OCI-LY3 (cell line): Measurements from ENCODE around the gene KRTAP12-1.

Experiments
- H2AFZ ChIP-seq: fragments of 200-600, 300-600 bp; shearing (Covaris generic); 2 replicates; pipeline ENCODE4 v1.6.0; 2014; ENCODE audit warnings: antibody characterized with exemption, low read depth, low read length
- H3K27ac ChIP-seq: fragments of 200-600, 300-600 bp; sonication (generic); 2 replicates; pipeline ENCODE4 v1.5.1; 2014; ENCODE audit warnings: mild to moderate bottlenecking, low read length, moderate library complexity, mixed read lengths
- H3K27me3 ChIP-seq: fragments of 200-600, 300-600 bp; sonication (generic); 2 replicates; pipeline ENCODE4 v1.6.1; 2014; ENCODE audit warnings: low read depth, low read length, mixed read lengths
- H3K36me3 ChIP-seq: fragments of 200-600, 300-600 bp; sonication (generic); replicated peaks from 2 replicates; pipeline ENCODE3; 2014; ENCODE audit warnings: low read depth, low read length, mixed read lengths
- H3K4me1 ChIP-seq: fragments of 300-600, 200-600 bp; sonication (generic); 2 replicates; pipeline ENCODE4 v1.6.1; 2014; ENCODE audit warnings: low read length, mixed read lengths
- H3K4me2 ChIP-seq: fragments of 200-600, 300-600 bp; sonication (generic); 2 replicates; pipeline ENCODE4 v1.6.1; 2014; ENCODE audit warnings: low read length, mixed read lengths
- H3K4me3 ChIP-seq: fragments of 300-600, 200-600 bp; sonication (generic); 2 replicates; pipeline ENCODE4 v1.5.1; 2014; ENCODE audit warnings: antibody characterized with exemption, mild to moderate bottlenecking, low read length, moderate library complexity
- H3K79me2 ChIP-seq: fragments of 300-600, 200-600 bp; shearing (Covaris generic); 2 replicates; pipeline ENCODE4 v1.6.1; 2014; ENCODE audit warnings: mild to moderate bottlenecking, low read length, mixed read lengths
- H3K9ac ChIP-seq: fragments of 300-600, 200-600 bp; shearing (Covaris generic); 2 replicates; pipeline ENCODE4 v1.6.0; 2014; ENCODE audit warnings: mild to moderate bottlenecking, low read length, moderate library complexity
- H3K9me3 ChIP-seq: fragments of 200-600, 300-600 bp; shearing (Covaris generic); 2 replicates; pipeline ENCODE4 v1.6.1; 2014; ENCODE audit warnings: low read length, mixed read lengths; ENCODE audit not compliant: insufficient read depth
- H4K20me1 ChIP-seq: fragments of 200-600, 300-600 bp; sonication (generic); 2 replicates; pipeline ENCODE4 v1.6.1; 2016; ENCODE audit warnings: low read length, mixed read lengths; ENCODE audit not compliant: insufficient read depth
- EZH2phosphoT487 ChIP-seq: fragments of 200-600 bp; shearing (Covaris generic); IDR thresholded peaks from 2 replicates; pipeline ENCODE4 v1.6.1; 2018; ENCODE audit warnings: antibody characterized with exemption, mixed run types, low read depth
- TF ChIP-seq, protein P1 (sequence below): fragments of 200-600, 300-600 bp; sonication (generic); IDR thresholded peaks from 2 replicates; pipeline ENCODE4 v1.5.1; 2014; ENCODE audit warnings: antibody characterized with exemption, low read length, low read depth

The KRTAP12-1 gene

DNA sequence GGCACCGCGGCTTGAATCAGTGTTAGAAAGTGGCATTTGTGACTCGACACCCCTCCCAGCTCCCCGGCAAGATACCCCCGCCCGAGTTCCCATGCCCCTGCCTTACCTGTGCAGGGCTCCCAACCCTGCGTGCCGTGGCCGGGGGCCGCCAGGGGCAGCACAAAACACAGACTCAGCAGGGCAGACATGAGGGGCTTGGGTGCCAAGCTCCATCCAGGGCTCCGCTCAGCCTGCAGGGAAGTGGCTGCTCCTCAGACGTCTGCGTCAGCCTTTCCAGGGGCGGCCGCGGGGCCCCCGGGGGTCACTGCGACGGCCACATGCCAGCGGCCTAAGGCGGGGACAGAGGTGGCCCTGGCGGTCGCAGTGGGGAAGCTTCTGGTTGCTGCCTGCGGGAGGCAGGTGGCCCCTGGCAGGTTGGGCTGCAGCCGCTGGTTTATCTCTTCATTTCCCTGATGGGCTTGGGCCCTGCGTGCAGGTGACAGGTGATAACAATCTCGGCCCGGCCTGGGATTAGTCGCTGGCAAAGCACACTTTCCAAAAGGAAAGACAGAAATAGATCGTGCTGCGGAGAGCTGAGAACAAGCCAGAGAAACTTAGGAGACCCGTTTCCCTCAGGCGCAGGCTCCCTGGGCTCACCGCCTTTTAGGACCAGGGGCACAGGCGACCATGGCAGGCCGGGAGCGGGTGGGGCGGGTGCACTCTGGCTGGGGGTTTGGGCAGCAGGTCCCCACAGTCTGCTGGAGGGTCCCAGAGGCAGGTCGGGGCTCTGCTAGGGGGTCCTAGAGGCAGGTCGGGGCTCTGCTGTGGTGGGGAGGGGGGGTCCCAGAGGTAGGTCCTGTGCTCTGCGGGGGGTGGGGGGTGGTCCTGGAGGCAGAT, 29.6 kb upstream of the KRTAP12-1 start, which contains the start of gene TSPEAR:
Gene TSPEAR, minus strand, starts transcription at position 246 of the 876 bp plus-strand sequence. Its CDS starts 58 bp downstream, at position 188.
- H3K4me2 ChIP-seq, result no peak within 1 kb of the TSS
- TF ChIP-seq, protein P1, sequence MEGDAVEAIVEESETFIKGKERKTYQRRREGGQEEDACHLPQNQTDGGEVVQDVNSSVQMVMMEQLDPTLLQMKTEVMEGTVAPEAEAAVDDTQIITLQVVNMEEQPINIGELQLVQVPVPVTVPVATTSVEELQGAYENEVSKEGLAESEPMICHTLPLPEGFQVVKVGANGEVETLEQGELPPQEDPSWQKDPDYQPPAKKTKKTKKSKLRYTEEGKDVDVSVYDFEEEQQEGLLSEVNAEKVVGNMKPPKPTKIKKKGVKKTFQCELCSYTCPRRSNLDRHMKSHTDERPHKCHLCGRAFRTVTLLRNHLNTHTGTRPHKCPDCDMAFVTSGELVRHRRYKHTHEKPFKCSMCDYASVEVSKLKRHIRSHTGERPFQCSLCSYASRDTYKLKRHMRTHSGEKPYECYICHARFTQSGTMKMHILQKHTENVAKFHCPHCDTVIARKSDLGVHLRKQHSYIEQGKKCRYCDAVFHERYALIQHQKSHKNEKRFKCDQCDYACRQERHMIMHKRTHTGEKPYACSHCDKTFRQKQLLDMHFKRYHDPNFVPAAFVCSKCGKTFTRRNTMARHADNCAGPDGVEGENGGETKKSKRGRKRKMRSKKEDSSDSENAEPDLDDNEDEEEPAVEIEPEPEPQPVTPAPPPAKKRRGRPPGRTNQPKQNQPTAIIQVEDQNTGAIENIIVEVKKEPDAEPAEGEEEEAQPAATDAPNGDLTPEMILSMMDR, result no peak
- no peak for TF ChIP-seq EZH2phosphoT487
- peaks cover 5% of the 10 kb centered on the region for H3K4me1 ChIP-seq
- H3K9ac ChIP-seq, result no peak within 1 kb of the TSS
- H3K27me3 ChIP-seq, result no peaks in the 10 kb centered on the region
- H3K79me2 ChIP-seq, result no peaks in the 10 kb centered on the region
- H3K27ac ChIP-seq, result no peak within 1 kb of the TSS
- H3K9me3 ChIP-seq, result no peaks in the 10 kb centered on the region
- no peak within 1 kb of the TSS for H2AFZ ChIP-seq
- H3K36me3 ChIP-seq, result no peaks in the 10 kb centered on the region
- no peaks in the 10 kb centered on the region for H4K20me1 ChIP-seq
- H3K4me3 ChIP-seq, result no peak within 1 kb of the TSS

DNA sequence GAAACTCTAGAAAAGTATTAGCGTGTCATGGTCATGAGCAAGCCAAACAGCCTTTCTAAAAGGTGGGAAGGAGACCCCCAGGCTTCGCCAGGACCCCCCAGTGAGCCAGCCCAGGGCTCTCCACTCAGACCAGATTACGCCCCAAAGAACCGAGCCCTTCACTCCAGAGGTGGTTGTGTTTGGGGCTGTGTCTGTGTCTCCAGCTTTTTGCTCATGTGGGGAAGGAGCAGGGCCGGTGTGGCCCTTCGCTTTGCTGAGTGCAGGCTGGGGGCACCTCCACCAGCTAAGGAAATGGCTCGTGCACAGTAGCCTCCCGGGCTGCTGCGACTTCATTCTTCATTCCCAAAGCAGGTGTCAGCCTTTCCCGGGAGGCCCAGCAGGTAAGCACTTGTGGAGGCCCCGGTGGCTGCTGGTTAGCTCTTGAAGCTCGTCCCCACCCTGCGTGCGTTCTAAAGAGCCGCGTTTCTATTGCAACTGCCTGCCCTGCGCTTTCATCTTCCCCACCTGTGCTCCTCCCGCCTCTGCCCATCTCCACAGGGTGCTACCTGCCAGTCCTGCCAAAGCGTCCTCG, 28.9 kb upstream of the KRTAP12-1 start:
- peaks cover 5% of the 10 kb centered on the region for H3K4me1 ChIP-seq
- H3K27me3 ChIP-seq, result no peaks in the 10 kb centered on the region
- H3K9ac ChIP-seq, result no peak overlapping the region
- no peak overlapping the region for H3K27ac ChIP-seq
- no peak overlapping the region for H2AFZ ChIP-seq
- no peak overlapping the region for H3K4me3 ChIP-seq
- H3K36me3 ChIP-seq, result no peaks in the 10 kb centered on the region
- H3K4me2 ChIP-seq, result no peak overlapping the region
- H3K9me3 ChIP-seq, result no peaks in the 10 kb centered on the region
- H4K20me1 ChIP-seq, result no peaks in the 10 kb centered on the region
- TF ChIP-seq EZH2phosphoT487, result no peak
- TF ChIP-seq, protein P1, result no peak
- H3K79me2 ChIP-seq, result no peaks in the 10 kb centered on the region

DNA sequence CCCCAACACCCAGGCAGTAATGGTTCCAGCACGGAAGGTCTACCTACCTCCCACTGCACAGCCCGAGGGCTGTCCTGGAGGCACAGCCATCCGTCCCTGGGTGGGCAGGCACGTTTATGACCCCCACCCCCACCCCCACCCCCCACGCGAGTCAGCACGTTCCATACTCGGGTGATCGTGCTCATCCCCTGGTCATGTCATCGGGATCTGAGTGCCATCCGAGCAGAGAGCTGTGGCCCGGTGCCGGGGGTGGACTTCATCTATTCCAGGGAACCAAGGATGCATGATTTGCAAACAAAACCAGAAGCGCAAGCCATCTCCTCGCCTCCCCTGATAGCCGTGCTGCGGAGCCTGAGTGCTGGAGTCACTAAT, 28.3 kb upstream of the KRTAP12-1 start:
- H3K36me3 ChIP-seq, result no peaks in the 10 kb centered on the region
- H3K27ac ChIP-seq, result no peak overlapping the region
- H3K4me3 ChIP-seq, result no peak overlapping the region
- no peaks in the 10 kb centered on the region for H4K20me1 ChIP-seq
- H2AFZ ChIP-seq, result no peak overlapping the region
- peaks cover 5% of the 10 kb centered on the region for H3K4me1 ChIP-seq
- H3K4me2 ChIP-seq, result no peak overlapping the region
- H3K79me2 ChIP-seq, result no peaks in the 10 kb centered on the region
- no peaks in the 10 kb centered on the region for H3K9me3 ChIP-seq
- no peak overlapping the region for H3K9ac ChIP-seq
- TF ChIP-seq EZH2phosphoT487, result no peak
- TF ChIP-seq, protein P1, result no peak
- no peaks in the 10 kb centered on the region for H3K27me3 ChIP-seq

DNA sequence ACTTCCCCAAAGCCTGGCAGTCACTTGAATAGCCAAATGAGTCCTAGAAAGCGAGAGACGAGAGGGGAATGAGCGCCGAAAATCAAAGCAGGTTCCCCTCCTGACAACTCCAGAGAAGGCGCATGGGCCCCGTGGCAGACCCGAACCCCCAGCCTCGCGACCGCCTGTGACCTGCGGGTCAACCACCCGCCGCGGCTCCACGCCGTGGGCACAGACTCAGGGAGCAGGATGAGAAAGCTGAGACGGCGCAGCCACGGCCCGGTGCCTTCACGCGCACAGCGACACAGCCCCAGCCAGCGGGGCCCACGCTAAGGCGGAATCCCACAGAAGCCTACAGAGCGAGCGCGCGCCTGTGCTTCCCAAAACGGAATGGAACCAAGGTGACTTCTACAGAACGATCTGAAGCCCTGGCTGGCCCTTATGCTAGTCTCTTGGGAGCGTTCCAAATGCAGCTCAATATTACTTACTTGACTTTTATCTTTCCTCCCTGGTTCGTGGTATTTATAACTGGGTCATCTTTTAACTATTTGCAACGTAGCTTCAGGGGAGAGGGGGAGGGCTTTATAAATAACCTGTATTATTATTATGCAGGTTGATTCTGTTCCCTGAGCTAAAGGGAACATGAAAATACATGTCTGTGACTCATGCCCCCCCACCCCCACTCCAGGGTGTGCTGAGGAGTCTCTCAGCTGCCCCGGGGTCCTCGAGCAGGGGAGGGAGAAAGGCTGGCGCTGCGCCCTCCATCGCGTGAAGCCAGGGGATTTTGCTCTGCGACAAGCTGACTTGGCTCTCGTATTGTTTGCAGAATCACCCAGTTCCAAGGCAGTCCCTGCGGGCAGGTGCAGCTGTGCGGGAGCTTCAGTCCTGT, 27.7 kb upstream of the KRTAP12-1 start:
- H2AFZ ChIP-seq, result no peak overlapping the region
- H3K36me3 ChIP-seq, result no peaks in the 10 kb centered on the region
- no peak overlapping the region for H3K4me2 ChIP-seq
- H3K79me2 ChIP-seq, result no peaks in the 10 kb centered on the region
- H3K4me3 ChIP-seq, result no peak overlapping the region
- no peak overlapping the region for H3K27ac ChIP-seq
- H3K27me3 ChIP-seq, result no peaks in the 10 kb centered on the region
- no peaks in the 10 kb centered on the region for H3K9me3 ChIP-seq
- TF ChIP-seq, protein P1, result no peak
- no peak for TF ChIP-seq EZH2phosphoT487
- H3K4me1 ChIP-seq, result peaks cover 5% of the 10 kb centered on the region
- H4K20me1 ChIP-seq, result no peaks in the 10 kb centered on the region
- H3K9ac ChIP-seq, result no peak overlapping the region
